ENCODE results near the gene BTBD1. TPM values are rescaled to one million over a fixed set of nuclear protein-coding genes. Genes with fewer than 3 reads are reported as not detected.

BTBD1 gene
- total RNA-seq, 1 experiment from 2014 or later, result 80.0 TPM

DNA sequence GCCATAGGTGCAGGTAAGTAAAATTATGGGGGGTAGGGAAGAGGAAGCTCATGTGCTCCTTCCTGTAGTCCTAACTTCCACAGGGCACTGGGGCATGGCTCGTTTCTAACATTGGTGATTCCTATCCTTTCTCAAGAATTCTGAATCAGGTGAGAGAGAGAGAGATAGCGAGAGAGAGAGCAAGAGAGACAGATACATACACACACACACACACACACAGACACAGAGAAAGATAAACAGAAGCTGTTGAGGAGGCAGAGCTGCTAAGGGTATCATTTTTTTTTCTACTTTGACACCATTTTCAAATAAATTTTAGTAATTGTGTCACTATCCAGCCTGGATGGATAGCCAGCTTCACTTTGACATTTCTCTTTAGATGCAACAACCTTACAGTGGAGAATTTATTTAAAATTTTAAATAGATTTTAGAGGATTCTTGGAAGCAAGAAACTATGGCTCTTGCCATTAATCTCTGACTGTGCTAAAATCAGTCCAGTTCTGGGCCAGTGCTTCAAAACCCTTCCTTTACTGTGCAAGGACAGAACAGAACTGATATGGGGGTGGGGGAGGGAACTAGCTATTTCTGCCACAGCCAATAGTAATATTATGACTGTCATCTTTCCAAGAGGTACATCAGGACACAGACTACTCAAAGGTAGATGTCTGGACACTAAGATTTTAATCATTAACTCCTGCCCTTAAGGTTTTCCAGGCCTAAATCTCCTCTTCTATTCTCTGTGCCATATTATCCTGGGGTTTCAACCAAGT is 95.7 kb downstream of the BTBD1 start:
- Histone ChIP-seq H3K27ac (ENCODE audit: low read depth, low read length) (no peak overlapping the region), H3K36me3 (ENCODE audit: control insufficient read depth in 1 of 2, insufficient read depth in 2 of 2, low read length in 2 of 2) (no peaks in the 10 kb centered on the region), H3K27me3 (ENCODE audit: insufficient read depth, low read length) (0 out of 2 replicates have a peak, but pooled peaks cover 4% of the 10 kb centered on the region), H2AFZ (ENCODE audit: low read depth, low read length, poor library complexity, severe bottlenecking) (no peak overlapping the region), H3K79me2 (ENCODE audit: insufficient read depth, low read length) (no peaks in the 10 kb centered on the region), H3K4me1 (ENCODE audit: control insufficient read depth in 1 of 2, insufficient read depth in 2 of 2, low read length in 2 of 2) (no peaks in the 10 kb centered on the region), H3K4me2 (ENCODE audit: low read length) (no peak overlapping the region), H3K9ac (ENCODE audit: low read length) (no peak overlapping the region), H3K9me2 (ENCODE audit: insufficient read depth) (no peaks in the 10 kb centered on the region), H4K20me1 (ENCODE audit: insufficient read depth) (no peaks in the 10 kb centered on the region), H3K9me3 (ENCODE audit: control insufficient read depth in 1 of 2, insufficient read depth in 1 of 2, low read depth in 1 of 2, low read length in 2 of 2) (no peaks in the 10 kb centered on the region), H3K4me3 (replicated peaks in 1 of 2; ENCODE audit: low read depth in 1 of 2, low read length in 2 of 2) (no peak overlapping the region)
- no TSS peak for BruUV-seq (replicated peaks)
- POLR2A ChIA-PET, result no interaction called here
- ATAC-seq (no peak), DNase-seq (ENCODE audit: low read depth, low spot score) (no peak)
- intact Hi-C loops (cut with micrococcal nuclease), result no loop called here
- RAD21 ChIA-PET (ENCODE audit: low non-redundant PET in 1 of 2, low total read pairs in 2 of 2, uncharacterized antibody in 2 of 2, unreplicated experiment in 2 of 2), result no interaction called here
- CTCF ChIA-PET, result no interaction called here
- TF ChIP-seq SIN3A (IDR thresholded peaks at IDR 0.05; ENCODE audit: low read depth), result no peak
- TF ChIP-seq ZNF274 (IDR thresholded peaks at IDR 0.05; ENCODE audit: low read depth, low read length), result no peak
- TF ChIP-seq, protein P1, sequence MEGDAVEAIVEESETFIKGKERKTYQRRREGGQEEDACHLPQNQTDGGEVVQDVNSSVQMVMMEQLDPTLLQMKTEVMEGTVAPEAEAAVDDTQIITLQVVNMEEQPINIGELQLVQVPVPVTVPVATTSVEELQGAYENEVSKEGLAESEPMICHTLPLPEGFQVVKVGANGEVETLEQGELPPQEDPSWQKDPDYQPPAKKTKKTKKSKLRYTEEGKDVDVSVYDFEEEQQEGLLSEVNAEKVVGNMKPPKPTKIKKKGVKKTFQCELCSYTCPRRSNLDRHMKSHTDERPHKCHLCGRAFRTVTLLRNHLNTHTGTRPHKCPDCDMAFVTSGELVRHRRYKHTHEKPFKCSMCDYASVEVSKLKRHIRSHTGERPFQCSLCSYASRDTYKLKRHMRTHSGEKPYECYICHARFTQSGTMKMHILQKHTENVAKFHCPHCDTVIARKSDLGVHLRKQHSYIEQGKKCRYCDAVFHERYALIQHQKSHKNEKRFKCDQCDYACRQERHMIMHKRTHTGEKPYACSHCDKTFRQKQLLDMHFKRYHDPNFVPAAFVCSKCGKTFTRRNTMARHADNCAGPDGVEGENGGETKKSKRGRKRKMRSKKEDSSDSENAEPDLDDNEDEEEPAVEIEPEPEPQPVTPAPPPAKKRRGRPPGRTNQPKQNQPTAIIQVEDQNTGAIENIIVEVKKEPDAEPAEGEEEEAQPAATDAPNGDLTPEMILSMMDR (IDR thresholded peaks at IDR 0.05 in 2 of 3, conservative IDR thresholded peaks at IDR 0.05 in 1 of 3; ENCODE audit: borderline replicate concordance in 1 of 3, insufficient read depth in 1 of 3, low read depth in 2 of 3, low read length in 2 of 3), result no peak
- TF ChIP-seq EZH2phosphoT487 (IDR thresholded peaks at IDR 0.05; ENCODE audit: borderline replicate concordance), result no peak
- no peak for TF ChIP-seq RAD21 (IDR thresholded peaks at IDR 0.05; ENCODE audit: low read depth)
- TF ChIP-seq, protein P2, sequence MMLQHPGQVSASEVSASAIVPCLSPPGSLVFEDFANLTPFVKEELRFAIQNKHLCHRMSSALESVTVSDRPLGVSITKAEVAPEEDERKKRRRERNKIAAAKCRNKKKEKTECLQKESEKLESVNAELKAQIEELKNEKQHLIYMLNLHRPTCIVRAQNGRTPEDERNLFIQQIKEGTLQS (IDR thresholded peaks at IDR 0.05), result no peak
- TF ChIP-seq, protein P3, sequence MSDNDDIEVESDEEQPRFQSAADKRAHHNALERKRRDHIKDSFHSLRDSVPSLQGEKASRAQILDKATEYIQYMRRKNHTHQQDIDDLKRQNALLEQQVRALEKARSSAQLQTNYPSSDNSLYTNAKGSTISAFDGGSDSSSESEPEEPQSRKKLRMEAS (IDR thresholded peaks at IDR 0.05), result no peak
- TF ChIP-seq, protein P4, sequence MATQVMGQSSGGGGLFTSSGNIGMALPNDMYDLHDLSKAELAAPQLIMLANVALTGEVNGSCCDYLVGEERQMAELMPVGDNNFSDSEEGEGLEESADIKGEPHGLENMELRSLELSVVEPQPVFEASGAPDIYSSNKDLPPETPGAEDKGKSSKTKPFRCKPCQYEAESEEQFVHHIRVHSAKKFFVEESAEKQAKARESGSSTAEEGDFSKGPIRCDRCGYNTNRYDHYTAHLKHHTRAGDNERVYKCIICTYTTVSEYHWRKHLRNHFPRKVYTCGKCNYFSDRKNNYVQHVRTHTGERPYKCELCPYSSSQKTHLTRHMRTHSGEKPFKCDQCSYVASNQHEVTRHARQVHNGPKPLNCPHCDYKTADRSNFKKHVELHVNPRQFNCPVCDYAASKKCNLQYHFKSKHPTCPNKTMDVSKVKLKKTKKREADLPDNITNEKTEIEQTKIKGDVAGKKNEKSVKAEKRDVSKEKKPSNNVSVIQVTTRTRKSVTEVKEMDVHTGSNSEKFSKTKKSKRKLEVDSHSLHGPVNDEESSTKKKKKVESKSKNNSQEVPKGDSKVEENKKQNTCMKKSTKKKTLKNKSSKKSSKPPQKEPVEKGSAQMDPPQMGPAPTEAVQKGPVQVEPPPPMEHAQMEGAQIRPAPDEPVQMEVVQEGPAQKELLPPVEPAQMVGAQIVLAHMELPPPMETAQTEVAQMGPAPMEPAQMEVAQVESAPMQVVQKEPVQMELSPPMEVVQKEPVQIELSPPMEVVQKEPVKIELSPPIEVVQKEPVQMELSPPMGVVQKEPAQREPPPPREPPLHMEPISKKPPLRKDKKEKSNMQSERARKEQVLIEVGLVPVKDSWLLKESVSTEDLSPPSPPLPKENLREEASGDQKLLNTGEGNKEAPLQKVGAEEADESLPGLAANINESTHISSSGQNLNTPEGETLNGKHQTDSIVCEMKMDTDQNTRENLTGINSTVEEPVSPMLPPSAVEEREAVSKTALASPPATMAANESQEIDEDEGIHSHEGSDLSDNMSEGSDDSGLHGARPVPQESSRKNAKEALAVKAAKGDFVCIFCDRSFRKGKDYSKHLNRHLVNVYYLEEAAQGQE (IDR thresholded peaks at IDR 0.05; ENCODE audit: low read depth), result no peak
- TF ChIP-seq FOSL1 (IDR thresholded peaks at IDR 0.05; ENCODE audit: low read depth), result no peak
- TF ChIP-seq, protein P5, sequence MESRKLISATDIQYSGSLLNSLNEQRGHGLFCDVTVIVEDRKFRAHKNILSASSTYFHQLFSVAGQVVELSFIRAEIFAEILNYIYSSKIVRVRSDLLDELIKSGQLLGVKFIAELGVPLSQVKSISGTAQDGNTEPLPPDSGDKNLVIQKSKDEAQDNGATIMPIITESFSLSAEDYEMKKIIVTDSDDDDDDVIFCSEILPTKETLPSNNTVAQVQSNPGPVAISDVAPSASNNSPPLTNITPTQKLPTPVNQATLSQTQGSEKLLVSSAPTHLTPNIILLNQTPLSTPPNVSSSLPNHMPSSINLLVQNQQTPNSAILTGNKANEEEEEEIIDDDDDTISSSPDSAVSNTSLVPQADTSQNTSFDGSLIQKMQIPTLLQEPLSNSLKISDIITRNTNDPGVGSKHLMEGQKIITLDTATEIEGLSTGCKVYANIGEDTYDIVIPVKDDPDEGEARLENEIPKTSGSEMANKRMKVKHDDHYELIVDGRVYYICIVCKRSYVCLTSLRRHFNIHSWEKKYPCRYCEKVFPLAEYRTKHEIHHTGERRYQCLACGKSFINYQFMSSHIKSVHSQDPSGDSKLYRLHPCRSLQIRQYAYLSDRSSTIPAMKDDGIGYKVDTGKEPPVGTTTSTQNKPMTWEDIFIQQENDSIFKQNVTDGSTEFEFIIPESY (IDR thresholded peaks at IDR 0.05; ENCODE audit: extremely low read depth, insufficient replicate concordance, low read length), result no peak

Measured in HCT116 (cell line).